Suprapubic skin (tissue), 4 donors: Measurements from ENCODE around the gene EZR.

Source experiments
- EP300 ChIP-seq: sonication (generic); formaldehyde crosslinking; IDR thresholded peaks from one replicate; pipeline ENCODE4 v1.6.1; 2017; ENCODE audit warnings: antibody characterized with exemption
- POLR2A ChIP-seq, 2 donors: fragments of 450-650 bp; IDR thresholded peaks; one replicate each; pipeline ENCODE4 v1.6.1; 2017; ENCODE audit warnings: antibody characterized with exemption in 2 of 2, mild to moderate bottlenecking in 2 of 2, moderate library complexity in 2 of 2
- POLR2AphosphoS5 ChIP-seq, 3 donors: sonication (generic); formaldehyde crosslinking; IDR thresholded peaks; one replicate each; pipeline ENCODE4 v1.6.1; 2017; ENCODE audit warnings: antibody characterized with exemption in 3 of 3
- TF ChIP-seq, protein P1 (sequence below), 2 donors: fragments of 200-600 bp in 1 of 2; fragments of 450-650 bp in 1 of 2; sonication (generic) in 1 of 2; IDR thresholded peaks; one replicate each; pipeline ENCODE4 v1.5.1; 2016 to 2019; ENCODE audit warnings: antibody characterized with exemption in 2 of 2, mild to moderate bottlenecking in 1 of 2, moderate library complexity in 1 of 2

DNA sequence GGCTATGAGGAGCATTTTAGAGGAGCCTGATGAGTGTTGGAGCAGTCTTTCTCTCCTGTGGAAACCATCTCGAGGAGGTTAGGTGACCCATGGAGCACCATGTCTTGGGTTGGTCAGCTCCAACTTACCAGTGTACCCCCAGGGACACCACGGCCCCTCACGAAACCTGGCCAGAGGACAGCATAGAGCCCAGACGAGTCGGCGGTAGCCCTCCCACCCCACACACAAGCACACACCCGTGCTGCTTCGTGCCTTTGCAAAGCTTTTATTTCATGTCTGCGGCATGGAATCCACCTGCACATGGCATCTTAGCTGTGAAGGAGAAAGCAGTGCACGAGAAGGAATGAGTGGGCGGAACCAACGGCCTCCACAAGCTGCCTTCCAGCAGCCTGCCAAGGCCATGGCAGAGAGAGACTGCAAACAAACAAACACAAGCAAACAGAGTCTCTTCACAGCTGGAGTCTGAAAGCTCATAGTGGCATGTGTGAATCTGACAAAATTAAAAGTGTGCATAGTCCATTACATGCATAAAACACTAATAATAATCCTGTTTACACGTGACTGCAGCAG lies 53.6 kb downstream of the EZR start:
- TF ChIP-seq, protein P1, sequence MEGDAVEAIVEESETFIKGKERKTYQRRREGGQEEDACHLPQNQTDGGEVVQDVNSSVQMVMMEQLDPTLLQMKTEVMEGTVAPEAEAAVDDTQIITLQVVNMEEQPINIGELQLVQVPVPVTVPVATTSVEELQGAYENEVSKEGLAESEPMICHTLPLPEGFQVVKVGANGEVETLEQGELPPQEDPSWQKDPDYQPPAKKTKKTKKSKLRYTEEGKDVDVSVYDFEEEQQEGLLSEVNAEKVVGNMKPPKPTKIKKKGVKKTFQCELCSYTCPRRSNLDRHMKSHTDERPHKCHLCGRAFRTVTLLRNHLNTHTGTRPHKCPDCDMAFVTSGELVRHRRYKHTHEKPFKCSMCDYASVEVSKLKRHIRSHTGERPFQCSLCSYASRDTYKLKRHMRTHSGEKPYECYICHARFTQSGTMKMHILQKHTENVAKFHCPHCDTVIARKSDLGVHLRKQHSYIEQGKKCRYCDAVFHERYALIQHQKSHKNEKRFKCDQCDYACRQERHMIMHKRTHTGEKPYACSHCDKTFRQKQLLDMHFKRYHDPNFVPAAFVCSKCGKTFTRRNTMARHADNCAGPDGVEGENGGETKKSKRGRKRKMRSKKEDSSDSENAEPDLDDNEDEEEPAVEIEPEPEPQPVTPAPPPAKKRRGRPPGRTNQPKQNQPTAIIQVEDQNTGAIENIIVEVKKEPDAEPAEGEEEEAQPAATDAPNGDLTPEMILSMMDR (IDR thresholded peaks at IDR 0.05), result no peak
- no peak for TF ChIP-seq POLR2AphosphoS5 (IDR thresholded peaks at IDR 0.05)
- TF ChIP-seq POLR2A (IDR thresholded peaks at IDR 0.05), result no peak
- TF ChIP-seq EP300, result no peak
